ENCODE data around the gene UGDH.
A peak's percentile ranks its signal among the peaks of the same experiment; 100 is the strongest.
"Not testable (repeated sequence)": the region's sequence is repeated elsewhere in the genome, so short reads cannot be mapped to it uniquely, and the experiment has no call there.

The UGDH gene

GRCh38 chr4:39542611-39543012, 15.4 kb upstream of the UGDH start:
- no peaks in the 10 kb centered on the region for H3K36me3 ChIP-seq (ENCODE audit: low read depth)
- H3K9me3 ChIP-seq (ENCODE audit: severe bottlenecking), result no peaks in the 10 kb centered on the region
- no peak overlapping the region for H3K4me3 ChIP-seq (ENCODE audit: severe bottlenecking)
- H3K4me1 ChIP-seq (ENCODE audit: insufficient read depth, poor library complexity, severe bottlenecking), result peaks cover 45% of the 10 kb centered on the region
- H3K27me3 ChIP-seq (ENCODE audit: insufficient read depth, poor library complexity, severe bottlenecking), result no peaks in the 10 kb centered on the region
- H3K27ac ChIP-seq (ENCODE audit: poor library complexity, severe bottlenecking), result peak overlapping the region; percentile 32
- no peak for TF ChIP-seq CTCF (IDR thresholded peaks at IDR 0.05; ENCODE audit: poor library complexity, severe bottlenecking)
- ATAC-seq (ENCODE audit: low read depth) (peak; percentile 44; the same call in 2 of the 3 replicates), DNase-seq (ENCODE audit: low spot score) (no peak)

DNA sequence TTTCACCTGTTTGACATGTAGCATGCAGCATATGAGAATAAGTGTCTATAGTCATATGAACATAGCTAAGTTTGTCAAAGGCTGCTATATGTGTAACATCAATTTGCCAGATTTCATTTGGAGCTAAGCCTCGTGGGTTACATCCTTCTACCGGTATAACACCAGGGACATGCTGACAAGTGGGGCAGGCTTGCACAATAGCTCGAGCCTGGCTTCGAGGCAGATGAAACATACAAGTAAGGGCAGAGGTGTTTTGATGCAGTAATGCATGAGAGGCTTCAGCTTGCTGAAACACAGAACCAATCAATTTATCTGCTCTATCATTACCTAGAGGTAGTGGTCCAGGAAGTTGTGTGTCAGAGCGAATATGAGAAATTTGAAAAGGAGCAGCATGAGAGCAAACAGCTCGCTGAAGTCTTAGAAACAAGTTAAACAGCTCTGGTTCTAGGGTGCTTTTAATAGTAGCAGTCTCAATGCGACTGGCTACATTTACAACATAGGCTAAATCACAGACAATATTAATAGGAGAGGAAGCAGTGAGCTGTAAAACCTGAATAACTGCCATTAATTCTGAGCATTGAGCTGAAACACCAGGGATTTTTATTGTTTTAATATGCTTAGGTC, 14.9 kb upstream of the UGDH start:
- H3K27ac ChIP-seq (ENCODE audit: poor library complexity, severe bottlenecking), result peak overlapping the region; percentile 32

DNA sequence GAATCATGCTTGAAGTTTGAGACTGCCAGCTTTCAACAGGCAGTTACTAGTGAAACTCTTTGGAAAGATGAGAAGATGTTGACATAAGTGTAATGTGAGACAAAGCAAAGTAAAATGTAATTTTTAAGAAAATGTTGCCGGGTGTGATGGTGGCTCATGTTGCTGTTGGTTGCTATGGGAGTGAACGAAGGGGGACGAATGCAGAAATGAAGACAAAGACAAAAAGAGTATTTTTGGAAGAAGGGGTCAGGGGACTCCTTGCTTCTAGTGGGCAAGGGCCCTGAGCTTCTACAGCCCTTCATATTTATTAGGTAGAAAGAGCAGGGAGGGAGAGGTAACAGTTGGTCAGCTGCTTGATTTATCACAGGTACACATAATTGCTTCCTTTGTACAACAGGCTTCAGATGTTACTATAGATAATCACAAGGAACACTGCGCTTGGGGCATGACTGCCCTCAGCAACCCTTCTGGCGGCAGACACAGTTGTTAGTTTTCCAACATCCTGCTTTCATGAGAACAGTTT, 11.9 kb upstream of the UGDH start:
- Histone ChIP-seq H3K9me3 (ENCODE audit: severe bottlenecking) (no peaks in the 10 kb centered on the region), H3K4me1 (ENCODE audit: insufficient read depth, poor library complexity, severe bottlenecking) (peaks cover 45% of the 10 kb centered on the region), H3K4me3 (ENCODE audit: severe bottlenecking) (no peak overlapping the region), H3K27me3 (ENCODE audit: insufficient read depth, poor library complexity, severe bottlenecking) (no peaks in the 10 kb centered on the region), H3K27ac (ENCODE audit: poor library complexity, severe bottlenecking) (peak overlapping the region; percentile 31), H3K36me3 (ENCODE audit: low read depth) (peaks cover 22% of the 10 kb centered on the region)
- TF ChIP-seq CTCF (IDR thresholded peaks at IDR 0.05; ENCODE audit: poor library complexity, severe bottlenecking), result no peak
- DNase-seq (ENCODE audit: low spot score) (no peak), ATAC-seq (ENCODE audit: low read depth) (no peak)

More for the DNA sequence above, 14.9 kb upstream of the UGDH start:
- DNase-seq (ENCODE audit: low spot score) (no peak), ATAC-seq (ENCODE audit: low read depth) (peak; percentile 23)
- H3K9me3 ChIP-seq (ENCODE audit: severe bottlenecking), result no peaks in the 10 kb centered on the region
- peaks cover 45% of the 10 kb centered on the region for H3K4me1 ChIP-seq (ENCODE audit: insufficient read depth, poor library complexity, severe bottlenecking)
- no peaks in the 10 kb centered on the region for H3K27me3 ChIP-seq (ENCODE audit: insufficient read depth, poor library complexity, severe bottlenecking)
- no peaks in the 10 kb centered on the region for H3K36me3 ChIP-seq (ENCODE audit: low read depth)
- TF ChIP-seq CTCF (IDR thresholded peaks at IDR 0.05; ENCODE audit: poor library complexity, severe bottlenecking), result no peak
- no peak overlapping the region for H3K4me3 ChIP-seq (ENCODE audit: severe bottlenecking)

DNA sequence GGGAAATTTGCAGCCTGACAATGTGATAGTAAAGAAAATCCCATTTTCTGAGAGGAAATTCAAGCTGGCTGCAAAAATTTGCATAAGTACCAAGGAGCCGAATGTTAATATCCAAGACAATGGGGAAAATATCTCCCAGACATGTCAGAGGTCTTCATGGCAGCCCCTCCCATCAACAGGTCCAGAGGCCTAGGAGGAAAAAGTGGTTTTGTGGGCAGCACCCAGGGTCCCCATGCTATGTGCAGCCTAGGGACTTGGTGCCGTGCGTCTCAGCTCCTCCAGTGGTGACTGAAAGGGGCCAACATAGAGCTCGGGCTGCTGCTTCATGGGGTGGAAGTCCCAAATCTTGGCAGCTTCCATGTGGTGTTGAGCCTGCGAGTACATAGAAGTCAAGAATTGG, 6.3 kb upstream of the UGDH start:
- no peak for DNase-seq (ENCODE audit: low spot score)
- no peaks in the 10 kb centered on the region for H3K27me3 ChIP-seq (ENCODE audit: insufficient read depth, poor library complexity, severe bottlenecking)
- H3K4me1 ChIP-seq (ENCODE audit: insufficient read depth, poor library complexity, severe bottlenecking), result peaks cover 4% of the 10 kb centered on the region
- no peak overlapping the region for H3K27ac ChIP-seq (ENCODE audit: poor library complexity, severe bottlenecking)
- H3K4me3 ChIP-seq (ENCODE audit: severe bottlenecking), result no peak overlapping the region
- peaks cover 69% of the 10 kb centered on the region for H3K36me3 ChIP-seq (ENCODE audit: low read depth)
- peaks cover 7% of the 10 kb centered on the region for H3K9me3 ChIP-seq (ENCODE audit: severe bottlenecking)
- TF ChIP-seq CTCF (IDR thresholded peaks at IDR 0.05; ENCODE audit: poor library complexity, severe bottlenecking), result no peak
- ATAC-seq (ENCODE audit: low read depth), result no peak

GRCh38 chr4:39532237-39532636, 5.0 kb upstream of the UGDH start:
- H3K36me3 ChIP-seq (ENCODE audit: low read depth), result peaks cover 69% of the 10 kb centered on the region
- H3K27me3 ChIP-seq (ENCODE audit: insufficient read depth, poor library complexity, severe bottlenecking); H3K27ac ChIP-seq (ENCODE audit: poor library complexity, severe bottlenecking); H3K4me3 ChIP-seq (ENCODE audit: severe bottlenecking); H3K9me3 ChIP-seq (ENCODE audit: severe bottlenecking); H3K4me1 ChIP-seq (ENCODE audit: insufficient read depth, poor library complexity, severe bottlenecking); ATAC-seq (ENCODE audit: low read depth); DNase-seq (ENCODE audit: low spot score): not testable (repeated sequence)
